ENCODE results near the gene TAOK2. TPM values are rescaled to one million over a fixed set of nuclear protein-coding genes. Genes with fewer than 3 reads are reported as not detected.

Gene TAOK2
- total RNA-seq, 2 experiments from 2014 or later, result 20.9 to 21.6 TPM

GRCh38 chr16:30002614-30003346 lies 29.1 kb downstream of the TAOK2 start:
- Mint-ChIP-seq H3K27ac (no peak overlapping the region), H3K27me3 (ENCODE audit: low read depth) (no peaks in the 10 kb centered on the region), H3K36me3 (ENCODE audit: low read depth) (peaks cover 21% of the 10 kb centered on the region), H3K4me3 (no peak overlapping the region), H3K4me1 (ENCODE audit: low read depth) (peaks cover 11% of the 10 kb centered on the region), H3K9me3 (no peaks in the 10 kb centered on the region)
- intact Hi-C loops (cut with micrococcal nuclease), result no loop called here
- DNase-seq, result no peak
- CTCF ChIA-PET, result no interaction called here

GRCh38 chr16:30003670-30004423 lies 30.2 kb downstream of the TAOK2 start:
- DNase-seq, result no peak
- peaks cover 4% of the 10 kb centered on the region for H3K4me1 Mint-ChIP-seq (ENCODE audit: low read depth)
- H3K27me3 Mint-ChIP-seq (ENCODE audit: low read depth), result no peaks in the 10 kb centered on the region
- no peaks in the 10 kb centered on the region for H3K9me3 Mint-ChIP-seq
- H3K36me3 Mint-ChIP-seq (ENCODE audit: low read depth), result peaks cover 13% of the 10 kb centered on the region
- CTCF ChIA-PET, result interaction anchor here (0.6 to 1.3 kb wide), 4 partner anchors 28 to 304 kb away, joined by 3 to 6 read pairs (median 3); partner anchors contain the start of gene TLCD3B
- H3K27ac Mint-ChIP-seq, result no peak overlapping the region
- intact Hi-C loops (cut with micrococcal nuclease), result no loop called here
- H3K4me3 Mint-ChIP-seq, result no peak overlapping the region

- Mint-ChIP-seq H3K9me3 (no peaks in the 10 kb centered on the region), H3K4me3 (no peak overlapping the region), H3K27ac (no peak overlapping the region), H3K27me3 (ENCODE audit: low read depth) (peaks cover 3% of the 10 kb centered on the region), H3K36me3 (ENCODE audit: low read depth) (peaks cover 13% of the 10 kb centered on the region), H3K4me1 (ENCODE audit: low read depth) (peaks cover 4% of the 10 kb centered on the region)
- CTCF ChIA-PET, result interaction anchor here (0.6 to 1.3 kb wide), 5 partner anchors 27 to 305 kb away, joined by 3 to 6 read pairs (median 3); partner anchors contain the start of gene TLCD3B
- intact Hi-C loops (cut with micrococcal nuclease), result no loop called here
- no peak for DNase-seq
Observed at GRCh38 chr16:30004424-30004776, 30.7 kb downstream of the TAOK2 start.

- H3K27me3 Mint-ChIP-seq (ENCODE audit: low read depth), result peaks cover 6% of the 10 kb centered on the region
- H3K36me3 Mint-ChIP-seq (ENCODE audit: low read depth), result peaks cover 10% of the 10 kb centered on the region
- H3K9me3 Mint-ChIP-seq, result no peaks in the 10 kb centered on the region
- H3K27ac Mint-ChIP-seq, result no peak overlapping the region
- CTCF ChIA-PET, result interaction anchor here (0.6 to 1.3 kb wide), 6 partner anchors 27 to 305 kb away, joined by 3 to 6 read pairs (median 3); partner anchors contain the start of genes KCTD13 and TLCD3B
- H3K4me1 Mint-ChIP-seq (ENCODE audit: low read depth), result peaks cover 1% of the 10 kb centered on the region
- intact Hi-C loops (cut with micrococcal nuclease), result loop anchor here (1.0 to 5.0 kb wide), 2 partner anchors 33 to 142 kb away; partner anchors contain the start of genes CDIPT and TAOK2
- DNase-seq, result no peak
- no peak overlapping the region for H3K4me3 Mint-ChIP-seq
Observed at GRCh38 chr16:30004811-30005242, 31.2 kb downstream of the TAOK2 start.

- intact Hi-C loops (cut with micrococcal nuclease), result loop anchor here (1.0 to 5.0 kb wide), 2 partner anchors 33 to 142 kb away; partner anchors contain the start of genes CDIPT and TAOK2
- Mint-ChIP-seq H3K36me3 (ENCODE audit: low read depth) (peaks cover 9% of the 10 kb centered on the region), H3K9me3 (no peaks in the 10 kb centered on the region), H3K27me3 (ENCODE audit: low read depth) (peaks cover 11% of the 10 kb centered on the region), H3K27ac (no peak overlapping the region), H3K4me1 (ENCODE audit: low read depth) (peaks cover 3% of the 10 kb centered on the region), H3K4me3 (no peak overlapping the region)
- CTCF ChIA-PET, result interaction anchor here (0.6 to 1.3 kb wide), 9 partner anchors 9 to 343 kb away, joined by 3 to 5 read pairs (median 3); partner anchors contain the start of gene KCTD13
- DNase-seq, result peak; percentile 49
Observed at GRCh38 chr16:30005341-30006094, 31.9 kb downstream of the TAOK2 start.

GRCh38 chr16:30006095-30006473 lies 32.4 kb downstream of the TAOK2 start:
- no peaks in the 10 kb centered on the region for H3K9me3 Mint-ChIP-seq
- H3K27ac Mint-ChIP-seq, result no peak overlapping the region
- no peak for DNase-seq
- intact Hi-C loops (cut with micrococcal nuclease), result loop anchor here (5.0 kb wide), 1 partner anchor 34 kb away; the partner anchor contains the start of gene TAOK2
- H3K4me1 Mint-ChIP-seq (ENCODE audit: low read depth), result peaks cover 4% of the 10 kb centered on the region
- H3K4me3 Mint-ChIP-seq, result no peak overlapping the region
- H3K27me3 Mint-ChIP-seq (ENCODE audit: low read depth), result peaks cover 12% of the 10 kb centered on the region
- H3K36me3 Mint-ChIP-seq (ENCODE audit: low read depth), result peaks cover 9% of the 10 kb centered on the region
- CTCF ChIA-PET, result interaction anchor here (0.6 to 1.3 kb wide), 7 partner anchors 9 to 344 kb away, joined by 3 to 5 read pairs (median 3); partner anchors contain the start of gene KCTD13

GRCh38 chr16:30006659-30007377 lies 33.1 kb downstream of the TAOK2 start:
- H3K9me3 Mint-ChIP-seq, result no peaks in the 10 kb centered on the region
- DNase-seq, result no peak
- intact Hi-C loops (cut with micrococcal nuclease), result loop anchor here (5.0 kb wide), 1 partner anchor 35 kb away; the partner anchor contains the start of gene TAOK2
- H3K36me3 Mint-ChIP-seq (ENCODE audit: low read depth), result peaks cover 9% of the 10 kb centered on the region
- peaks cover 14% of the 10 kb centered on the region for H3K27me3 Mint-ChIP-seq (ENCODE audit: low read depth)
- H3K27ac Mint-ChIP-seq, result no peak overlapping the region
- no peak overlapping the region for H3K4me3 Mint-ChIP-seq
- CTCF ChIA-PET, result interaction anchor here (1.2 to 1.3 kb wide), 2 partner anchors 14 to 49 kb away, joined by 3 to 5 read pairs; no protein-coding TSS in a partner anchor
- H3K4me1 Mint-ChIP-seq (ENCODE audit: low read depth), result peaks cover 4% of the 10 kb centered on the region

GRCh38 chr16:30007378-30007895 lies 33.8 kb downstream of the TAOK2 start:
- intact Hi-C loops (cut with micrococcal nuclease), result loop anchor here (5.0 kb wide), 1 partner anchor 35 kb away; the partner anchor contains the start of gene TAOK2

GRCh38 chr16:30009085-30009862 lies 35.6 kb downstream of the TAOK2 start:
- H3K36me3 Mint-ChIP-seq (ENCODE audit: low read depth), result no peaks in the 10 kb centered on the region
- H3K4me1 Mint-ChIP-seq (ENCODE audit: low read depth), result peaks cover 7% of the 10 kb centered on the region
- H3K9me3 Mint-ChIP-seq, result no peaks in the 10 kb centered on the region
- CTCF ChIA-PET, result interaction anchor here (0.9 kb wide), 1 partner anchor 11 kb away, joined by 3 read pairs; no protein-coding TSS in a partner anchor
- H3K27ac Mint-ChIP-seq, result no peak overlapping the region
- intact Hi-C loops (cut with micrococcal nuclease), result loop anchor here (5.0 kb wide), 1 partner anchor 37 kb away; the partner anchor contains the start of gene TAOK2
- H3K27me3 Mint-ChIP-seq (ENCODE audit: low read depth), result peaks cover 18% of the 10 kb centered on the region
- no peak for DNase-seq
- no peak overlapping the region for H3K4me3 Mint-ChIP-seq

More at GRCh38 chr16:30007378-30007895, 33.8 kb downstream of the TAOK2 start:
- Mint-ChIP-seq H3K36me3 (ENCODE audit: low read depth) (peaks cover 4% of the 10 kb centered on the region), H3K9me3 (no peaks in the 10 kb centered on the region), H3K27me3 (ENCODE audit: low read depth) (peaks cover 18% of the 10 kb centered on the region), H3K4me3 (no peak overlapping the region), H3K27ac (no peak overlapping the region), H3K4me1 (ENCODE audit: low read depth) (peaks cover 7% of the 10 kb centered on the region)
- no peak for DNase-seq
- CTCF ChIA-PET, result interaction anchor here (0.9 kb wide), 1 partner anchor 32 kb away, joined by 3 read pairs; no protein-coding TSS in a partner anchor

- CTCF ChIA-PET, result no interaction called here
- Mint-ChIP-seq H3K36me3 (ENCODE audit: low read depth) (no peaks in the 10 kb centered on the region), H3K4me1 (ENCODE audit: low read depth) (peaks cover 7% of the 10 kb centered on the region), H3K9me3 (no peaks in the 10 kb centered on the region), H3K4me3 (peak overlapping the region; percentile 60), H3K27ac (no peak overlapping the region), H3K27me3 (ENCODE audit: low read depth) (peaks cover 18% of the 10 kb centered on the region)
- no peak for DNase-seq
- intact Hi-C loops (cut with micrococcal nuclease), result loop anchor here (1.0 to 5.0 kb wide), 2 partner anchors 22 to 38 kb away; partner anchors contain the start of gene TAOK2
Observed at GRCh38 chr16:30009990-30010843, 36.5 kb downstream of the TAOK2 start.
